GM12878 (cell line): ENCODE measurements around the gene ELSPBP1. TPM values are rescaled to one million over a fixed set of nuclear protein-coding genes. Genes with fewer than 3 reads are reported as not detected.

Source experiments
- ATAC-seq: fragments of 200-7000 bp; cut with Tn5 transposase; 3 replicates; pipeline ENCODE4 v1.9.1; 2020; ENCODE audit warnings: mild to moderate bottlenecking, moderate library complexity
- BruUV-seq: library from RNA; stranded (reverse); fragments of 400-500 nt; replicated peaks from 2 replicates; lab custom pipeline; 2021; lab: Mats Ljungman, UMichigan
- CTCF ChIA-PET: fragments of 300-600 bp; sonication (Branson Sonifier 250); formaldehyde crosslinking; extraction: SDS; loops from one replicate; lab custom pipeline; 2021; ENCODE audit warnings: inconsistent platforms; lab: Yijun Ruan, JAX
- POLR2A ChIA-PET: fragments of 350-600 bp; formaldehyde crosslinking; extraction: SDS; loops from one replicate; lab custom pipeline; 2021; ENCODE audit warnings: inconsistent platforms; lab: Charles Lee
- RAD21 ChIA-PET: fragments of 300-600 bp; sonication (Branson Sonifier 250); formaldehyde crosslinking; loops from one replicate; lab custom pipeline; 2023; ENCODE audit warnings: antibody characterized with exemption; ENCODE audit not compliant: unreplicated experiment; lab: Charles Lee
- SMC1A ChIA-PET: fragments of 300-600 bp; sonication (Branson Sonifier 250); formaldehyde crosslinking; loops from one replicate; lab custom pipeline; 2023; ENCODE audit not compliant: unreplicated experiment, uncharacterized antibody; lab: Charles Lee
- DNase-seq: peaks from one replicate; pipeline ENCODE4 v3.0.0-alpha.2; 2011; ENCODE audit warnings: low read depth, low spot score
- FAIRE-seq: peaks from 3 replicates; lab custom pipeline; 2011; peaks lifted over from hg19 to GRCh38; lab: Jason Lieb, UNC
- H2AFZ ChIP-seq: 2 replicates; pipeline ENCODE4 v1.6.0; 2011; ENCODE audit warnings: low read depth, low read length, control low read depth; ENCODE audit not compliant: control insufficient read depth
- H3K27ac ChIP-seq: 2 replicates; pipeline ENCODE4 v1.5.1; 2011; ENCODE audit warnings: control low read depth; ENCODE audit not compliant: control insufficient read depth, insufficient read depth
- H3K27me3 ChIP-seq, 2 experiments: replicated peaks in 1 of 2; 2 replicates each; pipeline versions ENCODE4 v1.6.0 to v1.6.1; 2011; ENCODE audit warnings: low read length in 1 of 2; ENCODE audit not compliant: control insufficient read depth in 2 of 2, insufficient read depth in 2 of 2
- H3K36me3 ChIP-seq, 2 experiments: 2 replicates each; pipeline ENCODE4 v1.5.1; 2011; ENCODE audit warnings: low read length in 1 of 2; ENCODE audit not compliant: control insufficient read depth in 2 of 2, insufficient read depth in 2 of 2
- H3K4me1 ChIP-seq: 2 replicates; pipeline ENCODE4 v1.6.1; 2011; ENCODE audit warnings: mild to moderate bottlenecking, low read length, moderate library complexity, mixed read lengths; ENCODE audit not compliant: control insufficient read depth, insufficient read depth
- H3K4me2 ChIP-seq: 2 replicates; pipeline ENCODE4 v1.6.0; 2011; ENCODE audit warnings: control low read depth; ENCODE audit not compliant: control insufficient read depth, insufficient read depth
- H3K4me3 ChIP-seq: fragments of 200-600 bp; sonication (generic); 2 replicates; pipeline ENCODE4 v1.5.1; 2016
- H3K79me2 ChIP-seq: 2 replicates; pipeline ENCODE4 v1.6.0; 2011; ENCODE audit warnings: low read length; ENCODE audit not compliant: control insufficient read depth, insufficient read depth
- H3K9ac ChIP-seq: 2 replicates; pipeline ENCODE4 v1.8.0; 2011; ENCODE audit warnings: low read length, control low read depth, mixed read lengths; ENCODE audit not compliant: control insufficient read depth, insufficient read depth
- H3K9me3 ChIP-seq: replicated peaks from 3 replicates; pipeline ENCODE4 v1.5.1; 2011; ENCODE audit warnings: mild to moderate bottlenecking, low read length; ENCODE audit not compliant: control insufficient read depth, insufficient read depth
- H4K20me1 ChIP-seq: 2 replicates; pipeline ENCODE4 v1.6.0; 2011; ENCODE audit not compliant: control insufficient read depth, insufficient read depth
- CREM ChIP-seq: IDR thresholded peaks from 2 replicates; pipeline ENCODE4 v1.6.1; 2014; ENCODE audit warnings: antibody characterized with exemption, low read depth
- EED ChIP-seq: sonication (generic); IDR thresholded peaks from 2 replicates; pipeline ENCODE4 v1.6.1; 2016; ENCODE audit warnings: antibody characterized with exemption, low read depth
- FOXK2 ChIP-seq: fragments of 450-650 bp; IDR thresholded peaks from 2 replicates; pipeline ENCODE4 v1.6.1; 2017; ENCODE audit warnings: mild to moderate bottlenecking, moderate library complexity
- KDM1A ChIP-seq: fragments of 200-600 bp; sonication (generic); IDR thresholded peaks from 2 replicates; pipeline ENCODE4 v1.6.1; 2016; ENCODE audit warnings: borderline replicate concordance
- NFYA ChIP-seq: IDR thresholded peaks from 2 replicates; pipeline ENCODE4 v1.6.1; 2011; ENCODE audit warnings: low read depth, mild to moderate bottlenecking, low read length, improper control_type of control experiment, borderline replicate concordance
- NR2F1 ChIP-seq: fragments of 450-650 bp; conservative IDR thresholded peaks from 2 replicates; pipeline ENCODE4 v1.6.1; 2017; ENCODE audit warnings: mild to moderate bottlenecking
- RB1 ChIP-seq: fragments of 450-650 bp; formaldehyde crosslinking; IDR thresholded peaks from 2 replicates; pipeline ENCODE4 v1.6.1; 2017; ENCODE audit warnings: mild to moderate bottlenecking, borderline replicate concordance
- RBBP5 ChIP-seq: fragments of 200-600 bp; sonication (generic); conservative IDR thresholded peaks from 2 replicates; pipeline ENCODE4 v1.6.1; 2016
- SMAD5 ChIP-seq: IDR thresholded peaks from 2 replicates; pipeline ENCODE4 v1.6.1; 2016; ENCODE audit warnings: antibody characterized with exemption, low read depth
- USF1 ChIP-seq: IDR thresholded peaks from 2 replicates; pipeline ENCODE4 v1.6.1; 2011; ENCODE audit warnings: borderline replicate concordance, low read depth, mild to moderate bottlenecking, moderate library complexity, mixed read lengths, low read length; ENCODE audit not compliant: insufficient read depth; ENCODE audit errors: extremely low read length
- WRNIP1 ChIP-seq: IDR thresholded peaks from 2 replicates; pipeline ENCODE4 v1.6.1; 2011; ENCODE audit warnings: low read depth, low read length, improper control_type of control experiment, borderline replicate concordance
- ZNF24 ChIP-seq: fragments of 450-650 bp; IDR thresholded peaks from 2 replicates; pipeline ENCODE4 v1.6.1; 2017; ENCODE audit warnings: antibody characterized with exemption, mild to moderate bottlenecking
- WGBS: methylation state at CpG from one replicate; pipeline ENCODE4 v1.1.6; 2016; ENCODE audit warnings: low lambda C conversion rate; ENCODE audit not compliant: insufficient replicate concordance, insufficient coverage; ENCODE audit errors: missing lambda C conversion rate; 5-methylcytosine and 5-hydroxymethylcytosine counted together
- in situ Hi-C: fragments of 300-500 bp; cut with MboI; formaldehyde crosslinking; loops from 9 replicates; pipeline ENCODE4 v1.14.3; 2018; ENCODE audit warnings: mixed read lengths
- intact Hi-C: fragments of 100-400 bp; cut with micrococcal nuclease; formaldehyde crosslinking; loops from one replicate; pipeline ENCODE4 v1.14.2; 2022; ENCODE audit not compliant: unreplicated experiment
- polyA plus RNA-seq, 11 experiments: library from polyadenylated mRNA; depleted of rRNA in 4 of 11; unstranded in 6 of 11; stranded (reverse) in 5 of 11; fragments of >200 nt; fragmentation: Nextera tagmentation in 4 of 11; fragmentation: Illumina TruSeq in 1 of 11; extraction: Ambion mirVana in 4 of 11; extraction: Trizol in 1 of 11; gene quantifications; 1 replicate in 1 of 11; 2 replicates in 10 of 11; pipeline versions ENCODE4 v1.2.1 to v1.2.3, GENCODE V29; 2011 to 2016; ENCODE audit warnings: inconsistent platforms in 2 of 11, missing spikeins in 2 of 11, low read depth in 1 of 11
- total RNA-seq, 4 experiments: library from RNA; depleted of rRNA in 3 of 4; stranded (reverse); fragments of >200 nt in 3 of 4; fragmentation: Illumina TruSeq in 1 of 4; extraction: Trizol in 1 of 4; gene quantifications; 2 replicates each; pipeline versions ENCODE4 v1.2.1 to v1.2.3, GENCODE V29; 2013 to 2021
- TF ChIP-seq, protein P1 (sequence below): IDR thresholded peaks from 2 replicates; pipeline ENCODE4 v1.6.1; 2012; ENCODE audit warnings: mild to moderate bottlenecking, low read depth, low read length
- TF ChIP-seq, protein P2 (sequence below): fragments of 450-650 bp; IDR thresholded peaks from 2 replicates; pipeline ENCODE4 v1.6.1; 2016; ENCODE audit warnings: mild to moderate bottlenecking, moderate library complexity, borderline replicate concordance

Gene ELSPBP1
- total and polyA plus RNA-seq, 10 of the 15 experiments (the other 5 are each of a cell fraction or from before 2014, with no cell fraction given) = not detected

GRCh38 chr19:47998800-47999199, 4.4 kb downstream of the ELSPBP1 start:
- no peak for ATAC-seq

More at GRCh38 chr19:47998800-47999199, 4.4 kb downstream of the ELSPBP1 start:
- BruUV-seq = no TSS peak
- no peak for DNase-seq
- FAIRE-seq = no peak
- H3K36me3 ChIP-seq = no peaks in the 10 kb centered on the region
- ChIA-PET RAD21 (no interaction called here), CTCF (no interaction called here)
- in situ Hi-C loops = no loop called here
- no peaks in the 10 kb centered on the region for H3K4me1 ChIP-seq
- H3K4me2 ChIP-seq = no peak overlapping the region
- 71% methylated on average over 6 of the region's 6 CpGs for WGBS
- H3K4me3 ChIP-seq = no peak overlapping the region
- TF ChIP-seq KDM1A (no peak), SMAD5 (no peak), USF1 (no peak), ZNF24 (no peak), NR2F1 (no peak), RB1 (no peak), RBBP5 (no peak), WRNIP1 (no peak), FOXK2 (no peak), EED (no peak), CREM (no peak), NFYA (no peak)
- TF ChIP-seq, protein P1, sequence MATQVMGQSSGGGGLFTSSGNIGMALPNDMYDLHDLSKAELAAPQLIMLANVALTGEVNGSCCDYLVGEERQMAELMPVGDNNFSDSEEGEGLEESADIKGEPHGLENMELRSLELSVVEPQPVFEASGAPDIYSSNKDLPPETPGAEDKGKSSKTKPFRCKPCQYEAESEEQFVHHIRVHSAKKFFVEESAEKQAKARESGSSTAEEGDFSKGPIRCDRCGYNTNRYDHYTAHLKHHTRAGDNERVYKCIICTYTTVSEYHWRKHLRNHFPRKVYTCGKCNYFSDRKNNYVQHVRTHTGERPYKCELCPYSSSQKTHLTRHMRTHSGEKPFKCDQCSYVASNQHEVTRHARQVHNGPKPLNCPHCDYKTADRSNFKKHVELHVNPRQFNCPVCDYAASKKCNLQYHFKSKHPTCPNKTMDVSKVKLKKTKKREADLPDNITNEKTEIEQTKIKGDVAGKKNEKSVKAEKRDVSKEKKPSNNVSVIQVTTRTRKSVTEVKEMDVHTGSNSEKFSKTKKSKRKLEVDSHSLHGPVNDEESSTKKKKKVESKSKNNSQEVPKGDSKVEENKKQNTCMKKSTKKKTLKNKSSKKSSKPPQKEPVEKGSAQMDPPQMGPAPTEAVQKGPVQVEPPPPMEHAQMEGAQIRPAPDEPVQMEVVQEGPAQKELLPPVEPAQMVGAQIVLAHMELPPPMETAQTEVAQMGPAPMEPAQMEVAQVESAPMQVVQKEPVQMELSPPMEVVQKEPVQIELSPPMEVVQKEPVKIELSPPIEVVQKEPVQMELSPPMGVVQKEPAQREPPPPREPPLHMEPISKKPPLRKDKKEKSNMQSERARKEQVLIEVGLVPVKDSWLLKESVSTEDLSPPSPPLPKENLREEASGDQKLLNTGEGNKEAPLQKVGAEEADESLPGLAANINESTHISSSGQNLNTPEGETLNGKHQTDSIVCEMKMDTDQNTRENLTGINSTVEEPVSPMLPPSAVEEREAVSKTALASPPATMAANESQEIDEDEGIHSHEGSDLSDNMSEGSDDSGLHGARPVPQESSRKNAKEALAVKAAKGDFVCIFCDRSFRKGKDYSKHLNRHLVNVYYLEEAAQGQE = no peak
- TF ChIP-seq, protein P2, sequence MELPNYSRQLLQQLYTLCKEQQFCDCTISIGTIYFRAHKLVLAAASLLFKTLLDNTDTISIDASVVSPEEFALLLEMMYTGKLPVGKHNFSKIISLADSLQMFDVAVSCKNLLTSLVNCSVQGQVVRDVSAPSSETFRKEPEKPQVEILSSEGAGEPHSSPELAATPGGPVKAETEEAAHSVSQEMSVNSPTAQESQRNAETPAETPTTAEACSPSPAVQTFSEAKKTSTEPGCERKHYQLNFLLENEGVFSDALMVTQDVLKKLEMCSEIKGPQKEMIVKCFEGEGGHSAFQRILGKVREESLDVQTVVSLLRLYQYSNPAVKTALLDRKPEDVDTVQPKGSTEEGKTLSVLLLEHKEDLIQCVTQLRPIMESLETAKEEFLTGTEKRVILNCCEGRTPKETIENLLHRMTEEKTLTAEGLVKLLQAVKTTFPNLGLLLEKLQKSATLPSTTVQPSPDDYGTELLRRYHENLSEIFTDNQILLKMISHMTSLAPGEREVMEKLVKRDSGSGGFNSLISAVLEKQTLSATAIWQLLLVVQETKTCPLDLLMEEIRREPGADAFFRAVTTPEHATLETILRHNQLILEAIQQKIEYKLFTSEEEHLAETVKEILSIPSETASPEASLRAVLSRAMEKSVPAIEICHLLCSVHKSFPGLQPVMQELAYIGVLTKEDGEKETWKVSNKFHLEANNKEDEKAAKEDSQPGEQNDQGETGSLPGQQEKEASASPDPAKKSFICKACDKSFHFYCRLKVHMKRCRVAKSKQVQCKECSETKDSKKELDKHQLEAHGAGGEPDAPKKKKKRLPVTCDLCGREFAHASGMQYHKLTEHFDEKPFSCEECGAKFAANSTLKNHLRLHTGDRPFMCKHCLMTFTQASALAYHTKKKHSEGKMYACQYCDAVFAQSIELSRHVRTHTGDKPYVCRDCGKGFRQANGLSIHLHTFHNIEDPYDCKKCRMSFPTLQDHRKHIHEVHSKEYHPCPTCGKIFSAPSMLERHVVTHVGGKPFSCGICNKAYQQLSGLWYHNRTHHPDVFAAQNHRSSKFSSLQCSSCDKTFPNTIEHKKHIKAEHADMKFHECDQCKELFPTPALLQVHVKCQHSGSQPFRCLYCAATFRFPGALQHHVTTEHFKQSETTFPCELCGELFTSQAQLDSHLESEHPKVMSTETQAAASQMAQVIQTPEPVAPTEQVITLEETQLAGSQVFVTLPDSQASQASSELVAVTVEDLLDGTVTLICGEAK = no peak
- TF ChIP-seq, all 136 proteins: peak for 0
- ChIA-PET POLR2A (no interaction called here), SMC1A (no interaction called here)
- intact Hi-C loops = no loop called here
- Histone ChIP-seq H4K20me1 (no peaks in the 10 kb centered on the region), H3K79me2 (no peaks in the 10 kb centered on the region), H3K9me3 (no peaks in the 10 kb centered on the region), H3K27me3 (no peaks in the 10 kb centered on the region), H3K9ac (no peak overlapping the region), H3K27ac (no peak overlapping the region), H2AFZ (no peak overlapping the region)
